Mesenteric fat pad (tissue), 1 donor: ENCODE measurements around the gene SV2C. TPM values are rescaled to one million over a fixed set of nuclear protein-coding genes. Genes with fewer than 3 reads are reported as not detected.

Experiments used
- DNase-seq: peaks from one replicate; pipeline ENCODE4 v3.0.0-alpha.2; 2020; ENCODE audit warnings: low spot score
- total RNA-seq: library from RNA; stranded (reverse); fragmentation: NEBNext Ultra II Directional; extraction: Animal tissue kit (Norgen Biotek cat#: 25700); gene quantifications from one replicate; pipeline ENCODE4 v1.2.1, GENCODE V29; 2021
- donor health status: DM: yes; HTN: yes; CAD: no.

SV2C gene
- total RNA-seq, 1 donor from 2014 or later, result not detected

DNA sequence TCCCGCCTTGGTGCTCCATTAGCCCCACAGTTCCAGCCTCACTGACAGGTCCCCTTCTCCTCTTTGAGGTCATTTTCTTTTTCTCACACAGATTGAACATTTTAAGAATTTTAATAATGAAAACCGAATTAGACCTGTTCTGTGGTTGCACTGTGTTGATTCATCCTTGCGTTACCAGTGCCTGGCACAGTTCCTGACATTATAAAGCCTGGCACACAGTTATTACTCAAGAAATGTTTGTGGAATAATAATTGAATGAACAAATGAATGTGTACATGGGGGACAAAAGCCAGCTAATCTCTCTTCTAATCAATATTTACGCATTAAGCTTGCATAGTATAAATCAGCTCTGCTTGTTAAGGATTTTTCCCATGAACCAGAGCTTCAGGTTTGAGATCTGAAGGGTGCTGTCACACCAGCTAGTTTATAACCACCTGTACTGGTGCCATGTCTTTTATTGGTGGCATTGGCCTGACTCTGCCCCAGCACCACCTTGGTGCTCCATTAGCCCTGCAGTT, 80.0 kb downstream of the SV2C start:
- DNase-seq, result no peak

DNA sequence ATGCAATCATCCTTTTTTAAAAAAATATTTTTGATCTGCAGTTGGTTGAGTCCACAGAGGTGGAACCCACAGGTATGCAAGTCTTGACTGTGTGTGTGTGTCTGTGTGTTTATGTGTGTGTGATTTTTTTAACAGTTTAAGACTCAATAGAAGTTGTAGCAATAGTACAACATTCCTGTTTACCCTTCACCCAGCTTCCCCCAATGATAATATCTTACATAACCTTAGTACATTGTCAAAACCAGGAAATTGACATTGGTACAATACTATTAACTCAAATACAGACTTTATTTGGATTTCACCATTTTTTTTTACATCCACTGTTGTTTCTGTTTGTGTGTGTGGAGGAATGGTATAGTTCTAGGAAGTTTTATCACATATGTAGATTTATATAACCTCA, 81.8 kb downstream of the SV2C start:
- DNase-seq, result no peak

- DNase-seq, result no peak
Observed at GRCh38 chr5:76165711-76166374, 82.7 kb downstream of the SV2C start.

- no peak for DNase-seq
Observed at GRCh38 chr5:76166886-76167576, 83.8 kb downstream of the SV2C start.

DNA sequence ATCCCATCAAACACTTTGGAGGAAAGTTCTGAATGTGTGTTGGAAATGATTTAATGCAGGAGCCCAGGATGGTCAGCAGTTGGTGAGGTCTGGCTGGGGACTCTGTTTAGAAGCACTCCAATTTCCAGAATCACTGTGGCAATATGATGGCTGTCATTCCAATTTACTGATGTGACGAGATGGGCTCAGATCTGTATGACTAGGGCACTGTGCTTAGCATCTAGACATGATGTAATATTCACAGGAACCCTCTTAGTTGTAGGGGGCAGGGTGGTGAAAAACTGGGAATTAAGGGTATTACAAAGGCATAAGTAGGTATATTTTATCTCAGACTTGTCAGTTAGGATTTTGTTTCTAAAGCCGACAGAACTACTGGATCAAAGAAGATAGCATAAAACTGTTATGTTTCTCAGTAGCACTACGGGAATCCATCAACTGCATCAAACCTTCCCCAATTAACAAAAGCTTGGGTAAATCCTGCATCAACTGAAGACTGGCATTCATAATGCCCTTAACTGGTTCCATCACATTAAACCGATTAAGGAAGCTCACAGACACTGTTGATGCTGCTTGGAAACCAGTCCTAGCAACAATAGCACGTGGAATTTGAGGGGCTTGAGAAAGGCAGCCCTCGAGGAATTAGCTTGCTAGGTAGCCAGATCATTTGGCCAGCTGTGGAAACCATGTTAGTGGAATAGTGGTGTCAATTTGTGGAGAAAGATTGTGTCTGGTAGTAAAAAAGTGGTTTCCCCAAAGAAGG, 86.1 kb downstream of the SV2C start:
- DNase-seq, result no peak

DNA sequence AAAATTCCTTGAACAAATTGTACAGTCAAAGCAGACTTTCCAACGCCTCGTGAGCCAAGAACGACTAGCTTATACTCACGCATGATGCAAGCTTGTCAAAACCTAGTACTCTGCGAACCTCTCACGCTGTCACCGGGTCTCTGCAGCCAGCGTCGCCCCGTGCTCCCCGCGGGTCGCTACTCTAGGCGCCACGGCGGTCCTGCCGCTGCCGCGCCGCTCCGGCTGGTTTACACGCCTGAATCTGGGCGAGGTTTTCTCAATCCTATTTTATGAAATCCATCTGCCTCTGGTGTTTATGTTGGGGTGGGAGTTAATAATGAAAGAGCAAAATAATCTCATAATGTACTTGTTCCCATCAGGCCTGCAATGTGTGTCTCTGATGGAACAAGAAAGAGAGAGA, 90.9 kb downstream of the SV2C start:
- DNase-seq, result no peak

DNA sequence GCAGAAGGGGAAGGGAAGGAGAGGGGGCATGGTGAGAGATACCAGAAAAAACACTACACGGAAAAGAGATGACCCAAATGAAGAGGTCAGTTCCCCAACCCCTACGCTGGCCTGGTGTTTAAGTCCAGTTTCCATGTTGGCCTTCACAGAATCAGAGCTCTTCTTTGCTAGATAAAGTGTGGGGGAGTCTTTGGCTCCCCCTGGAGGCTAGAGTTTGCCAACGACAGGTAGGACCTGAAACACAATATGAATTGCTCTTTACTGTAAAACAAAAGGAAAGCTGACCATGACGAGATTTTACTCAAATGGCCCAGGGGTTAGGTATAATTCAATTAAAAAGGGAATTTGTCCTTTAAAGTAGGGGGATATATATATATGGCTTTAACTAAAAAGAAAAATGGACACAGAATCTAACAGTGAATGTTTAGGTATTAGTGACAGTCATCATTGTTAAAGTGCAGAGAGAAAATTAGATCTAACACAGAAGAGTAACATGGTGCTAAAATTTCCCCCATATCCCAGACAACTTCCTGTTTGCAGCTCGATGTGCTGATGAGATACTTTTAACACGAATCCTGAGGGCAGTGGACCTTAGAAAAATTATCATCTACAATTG, 92.0 kb downstream of the SV2C start:
- DNase-seq, result no peak

- no peak for DNase-seq
Observed at GRCh38 chr5:76175821-76176403, 92.7 kb downstream of the SV2C start.

DNA sequence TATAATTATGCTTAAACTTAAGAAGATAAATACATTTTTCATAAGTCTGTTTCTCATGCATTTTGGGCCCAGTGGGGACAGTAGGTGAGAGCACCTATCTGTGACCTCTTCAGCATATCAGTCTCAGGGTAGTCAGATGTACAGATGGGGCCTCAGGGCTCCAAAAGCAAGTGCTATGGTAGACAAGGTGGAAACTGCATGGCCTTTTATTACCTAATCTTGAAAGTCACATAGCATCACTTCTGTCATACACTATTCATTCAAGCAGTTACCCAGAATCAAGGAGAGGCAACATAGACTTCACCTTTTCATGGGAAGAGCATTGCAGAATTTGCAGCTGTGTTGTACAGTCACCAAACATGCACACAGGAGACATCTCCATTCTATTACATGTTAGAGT, 94.8 kb downstream of the SV2C start:
- no peak for DNase-seq

- no peak for DNase-seq
Observed at GRCh38 chr5:76178913-76179312, 95.7 kb downstream of the SV2C start.

DNA sequence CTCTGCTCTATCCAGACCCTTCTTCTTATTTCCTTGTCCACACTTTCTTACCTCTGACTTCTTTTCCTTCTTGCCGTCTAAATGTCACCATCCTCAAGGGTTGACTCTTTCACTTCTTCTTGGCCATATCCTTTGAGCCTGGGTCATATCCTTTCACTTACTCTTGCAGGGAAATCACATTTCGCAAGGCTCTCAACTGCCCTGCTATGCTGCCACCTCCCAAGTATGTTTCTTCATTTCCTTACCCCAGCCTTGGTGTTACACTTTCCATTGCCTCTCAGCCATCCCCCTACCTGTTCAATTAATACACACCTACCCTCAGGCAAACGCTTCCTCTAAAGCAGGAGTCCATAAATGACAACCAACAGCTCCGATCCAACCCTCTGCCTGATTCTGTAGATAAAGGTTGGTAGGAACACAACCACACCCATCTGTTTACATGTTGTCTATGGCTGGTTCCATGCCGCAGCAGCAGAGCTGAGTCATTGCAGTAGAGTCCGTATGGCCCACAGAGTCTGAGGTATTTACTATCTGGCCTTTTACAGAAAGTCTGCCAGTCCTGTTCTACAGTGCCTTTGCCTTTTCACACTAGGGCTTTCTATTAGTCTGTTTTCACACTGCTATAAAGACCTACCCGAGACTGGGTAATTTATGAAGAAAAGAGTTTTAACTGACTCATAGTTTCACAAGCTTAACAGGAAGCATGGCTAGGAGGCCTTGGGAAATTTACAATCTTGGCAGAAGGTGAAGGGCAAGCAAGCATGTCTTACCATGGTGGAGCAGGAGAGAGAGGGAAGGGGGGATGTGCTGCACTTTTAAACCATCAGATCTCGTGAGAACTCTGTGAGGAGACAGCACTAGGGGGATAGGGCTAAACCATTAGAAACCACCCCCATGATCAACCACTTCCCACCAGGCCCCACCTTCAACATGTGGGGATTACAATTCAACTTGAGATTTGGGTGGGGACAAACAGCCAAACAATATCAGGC, 97.9 kb downstream of the SV2C start:
- no peak for DNase-seq

DNA sequence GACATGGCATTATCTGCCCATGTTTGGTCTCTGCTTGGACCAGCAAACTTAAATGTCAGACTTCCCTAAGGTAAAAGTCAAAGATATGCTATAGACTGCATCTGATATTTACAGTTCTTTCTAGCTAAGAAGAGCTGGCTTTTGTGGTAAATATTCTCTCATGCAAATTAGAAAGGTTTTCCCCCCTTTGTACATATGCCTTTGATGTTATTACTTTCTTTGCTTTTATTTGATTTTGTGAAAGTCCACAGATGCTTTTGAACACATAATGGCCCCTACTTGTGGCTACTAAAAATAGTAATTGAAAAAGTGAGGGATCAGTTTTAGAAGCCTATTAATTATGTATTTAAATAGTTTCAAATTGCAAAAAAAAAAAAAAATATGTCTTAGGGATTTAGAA, 104.2 kb downstream of the SV2C start:
- DNase-seq, result no peak

GRCh38 chr5:76190356-76190755, 107.2 kb downstream of the SV2C start:
- no peak for DNase-seq

DNA sequence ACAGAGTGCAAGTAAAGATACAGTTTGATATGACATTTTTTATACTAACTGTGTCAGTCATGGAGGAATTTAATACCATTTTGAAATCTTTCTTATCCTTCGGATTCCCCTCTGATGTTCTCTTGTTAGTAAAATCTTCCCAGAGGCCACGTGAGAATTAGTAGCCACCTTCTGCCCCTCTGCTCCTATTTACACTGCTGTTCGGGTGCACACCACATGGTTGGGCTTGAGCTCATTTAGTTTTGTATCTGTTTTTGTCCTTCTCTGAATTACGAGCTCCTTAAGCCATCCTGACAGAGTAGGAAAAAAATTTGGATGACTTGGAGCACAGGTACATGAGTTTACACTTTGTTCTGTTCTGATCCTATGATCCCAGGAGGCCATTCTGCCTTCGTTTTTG, 109.7 kb downstream of the SV2C start:
- no peak for DNase-seq

GRCh38 chr5:76193635-76194034, 110.5 kb downstream of the SV2C start:
- DNase-seq, result no peak

DNA sequence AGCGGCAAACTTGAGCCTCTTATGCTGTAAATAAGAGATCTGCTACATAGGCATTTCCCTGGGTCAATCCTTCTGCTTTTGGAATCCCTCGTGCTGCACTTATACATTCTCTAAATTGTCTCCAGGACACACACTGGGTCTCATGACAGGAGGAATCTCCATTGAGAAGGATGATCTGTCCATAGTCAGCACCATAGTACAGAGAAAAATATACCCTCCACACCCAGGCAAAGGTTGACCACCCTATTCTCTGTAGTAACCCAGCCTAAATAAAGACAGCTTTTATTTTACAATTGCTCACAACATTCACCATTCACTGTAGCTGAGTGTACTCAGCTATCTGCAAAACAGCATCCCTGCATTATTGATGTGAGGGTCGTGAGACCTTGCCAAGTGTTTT, 111.2 kb downstream of the SV2C start:
- no peak for DNase-seq

DNA sequence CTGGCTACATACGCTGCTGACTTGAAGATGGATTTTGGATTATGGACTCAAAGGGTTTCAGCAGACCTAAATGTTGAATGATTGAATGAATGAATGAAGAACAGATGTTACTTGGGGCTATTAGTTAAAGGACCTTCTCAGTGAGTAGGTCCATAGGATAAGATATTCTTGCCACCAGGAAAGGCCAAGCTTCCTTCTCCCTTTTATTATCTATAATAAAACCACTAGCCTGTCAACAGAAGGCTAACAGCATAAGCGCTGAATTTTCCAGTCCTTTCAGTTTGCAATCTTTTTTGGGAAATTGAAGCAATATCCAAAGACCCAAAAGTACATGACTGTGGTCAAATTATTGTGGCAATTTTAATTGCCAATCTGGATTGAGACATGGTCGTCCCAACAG, 113.3 kb downstream of the SV2C start:
- DNase-seq, result no peak

DNA sequence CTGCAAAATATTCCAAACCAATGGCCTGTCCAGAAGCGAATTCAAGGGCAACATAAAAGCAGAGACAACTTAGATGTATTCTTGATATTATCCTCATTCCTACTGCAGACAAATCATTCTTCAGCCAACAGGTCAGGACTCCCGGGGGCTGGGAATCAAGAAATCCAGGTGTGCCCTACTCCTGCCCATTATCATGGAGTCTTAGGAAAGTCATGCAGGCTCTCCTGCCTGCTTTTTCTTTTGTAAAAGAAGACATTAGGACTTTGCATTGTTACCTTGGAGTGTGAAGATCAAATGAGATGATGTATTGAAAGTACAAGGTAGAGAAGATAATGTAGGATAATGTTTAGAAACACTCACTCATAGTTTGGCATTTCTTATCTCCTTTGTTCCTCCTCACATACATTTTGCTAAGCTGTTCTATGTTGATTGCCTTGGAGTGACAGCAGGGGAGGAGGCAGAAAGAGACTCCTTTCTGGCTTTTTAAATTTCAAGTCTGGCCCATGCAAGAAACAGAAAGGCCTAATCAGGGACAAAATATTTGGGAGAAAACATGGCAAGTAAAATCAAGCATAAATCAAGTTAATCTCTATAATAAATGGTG, 113.8 kb downstream of the SV2C start:
- DNase-seq, result no peak

DNA sequence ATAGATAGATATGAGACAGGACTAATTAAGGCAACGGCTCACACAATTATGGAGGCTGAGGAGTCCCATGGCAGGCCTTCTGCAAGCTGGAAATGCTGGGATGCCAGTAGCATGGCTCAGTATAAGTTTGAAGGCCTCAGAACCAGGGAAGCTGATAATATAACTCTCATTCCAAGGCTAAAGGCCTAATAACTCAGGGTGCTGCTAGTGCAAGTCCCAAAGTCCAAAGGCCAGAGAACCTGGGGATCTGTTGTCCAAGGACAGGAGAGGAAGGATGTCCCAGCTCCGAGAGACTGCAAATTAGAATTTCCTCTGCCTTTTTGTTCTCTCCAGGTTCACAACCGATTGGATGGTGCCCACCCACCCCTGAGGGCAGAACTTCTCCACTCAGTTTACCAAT, 114.5 kb downstream of the SV2C start:
- DNase-seq, result no peak
